Measurements from ENCODE around the gene GLG1. TPM values are rescaled to one million over a fixed set of nuclear protein-coding genes. Genes with fewer than 3 reads are reported as not detected.

The GLG1 gene
- polyA plus RNA-seq, 2 of the 4 experiments (the other 2 are of a cell fraction): 51.9 to 90.6 TPM

- Histone ChIP-seq H3K4me1 (peaks cover 12% of the 10 kb centered on the region), H3K4me2 (no peak overlapping the region), H3K9me3 (no peaks in the 10 kb centered on the region), H3K27ac (no peak overlapping the region), H3K4me3 (no peak overlapping the region)
- FAIRE-seq: no peak
- TF ChIP-seq HOXB5 (CRISPR knock-in tag; IDR thresholded peaks at IDR 0.05): no peak
- no peak for TF ChIP-seq RCOR1 (IDR thresholded peaks at IDR 0.05; ENCODE audit: low read depth, low read length)
- no peak for TF ChIP-seq USF2 (IDR thresholded peaks at IDR 0.05)
- TF ChIP-seq HEYL (CRISPR knock-in tag; IDR thresholded peaks at IDR 0.05): no peak
- TF ChIP-seq, protein P1, sequence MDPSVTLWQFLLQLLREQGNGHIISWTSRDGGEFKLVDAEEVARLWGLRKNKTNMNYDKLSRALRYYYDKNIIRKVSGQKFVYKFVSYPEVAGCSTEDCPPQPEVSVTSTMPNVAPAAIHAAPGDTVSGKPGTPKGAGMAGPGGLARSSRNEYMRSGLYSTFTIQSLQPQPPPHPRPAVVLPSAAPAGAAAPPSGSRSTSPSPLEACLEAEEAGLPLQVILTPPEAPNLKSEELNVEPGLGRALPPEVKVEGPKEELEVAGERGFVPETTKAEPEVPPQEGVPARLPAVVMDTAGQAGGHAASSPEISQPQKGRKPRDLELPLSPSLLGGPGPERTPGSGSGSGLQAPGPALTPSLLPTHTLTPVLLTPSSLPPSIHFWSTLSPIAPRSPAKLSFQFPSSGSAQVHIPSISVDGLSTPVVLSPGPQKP (IDR thresholded peaks at IDR 0.05; ENCODE audit: low read depth, low read length): no peak
- no peak for TF ChIP-seq FOSB (CRISPR knock-in tag; IDR thresholded peaks at IDR 0.05)
- no peak for TF ChIP-seq CBX2 (IDR thresholded peaks at IDR 0.05; ENCODE audit: borderline replicate concordance, low read depth)
- TF ChIP-seq PHF8 (IDR thresholded peaks at IDR 0.05; ENCODE audit: borderline replicate concordance, low read depth): no peak
- no peak for TF ChIP-seq FOXS1 (CRISPR knock-in tag; IDR thresholded peaks at IDR 0.05)
- TF ChIP-seq KDM5A (IDR thresholded peaks at IDR 0.05): no peak
- WGBS (ENCODE audit: missing lambda C conversion rate): 92% methylated on average over 6 of the region's 6 CpGs
- POLR2A ChIA-PET: interaction anchor here (0.6 to 0.7 kb wide), 2 partner anchors 21 to 81 kb away, joined by 3 read pairs; partner anchors contain the start of genes GLG1 and RFWD3
- no peak for ATAC-seq
- CTCF ChIA-PET: interaction anchor here (0.7 to 1.3 kb wide), 3 partner anchors 18 to 145 kb away, joined by 3 to 4 read pairs (median 3); no protein-coding TSS in a partner anchor
- DNase-seq (ENCODE audit: low read depth in 1 of 2, low spot score in 1 of 2): no peak
These were observed 21.0 kb downstream of the GLG1 start for GRCh38 chr16:74585846-74586443.

DNA sequence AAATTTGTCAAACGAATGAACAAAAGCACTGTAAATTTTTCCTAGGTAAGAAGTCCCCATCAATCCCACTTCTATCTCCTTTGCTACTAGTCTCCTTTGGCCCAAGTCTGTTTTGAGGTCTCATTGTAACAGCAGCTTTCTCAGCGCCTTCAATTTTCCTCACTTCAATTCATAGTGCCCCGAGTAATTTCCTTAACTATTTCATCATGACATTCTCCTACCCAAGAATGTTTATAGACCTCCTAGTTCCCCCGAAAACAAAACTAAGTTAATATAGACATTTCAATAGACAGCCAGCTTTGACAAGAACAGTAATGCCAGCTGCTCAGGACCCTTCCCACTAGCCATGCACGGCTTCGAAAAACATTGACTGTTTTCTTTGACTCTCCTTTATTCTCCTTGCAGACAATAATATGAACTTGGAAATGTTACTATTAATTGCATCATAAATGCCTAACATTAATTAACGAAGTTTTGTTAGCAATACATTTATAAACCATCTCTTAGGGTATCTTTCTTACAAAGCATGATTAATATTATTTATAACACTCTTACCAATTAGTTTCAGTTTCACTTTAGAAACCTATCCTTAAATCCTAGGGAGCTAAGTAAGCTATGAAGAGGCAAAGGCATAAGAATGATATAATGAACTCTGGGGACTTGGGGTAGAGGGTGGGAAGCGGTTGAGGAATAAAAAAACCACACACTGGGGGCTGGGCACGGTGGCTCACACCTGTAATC lies 22.8 kb downstream of the GLG1 start:
- 86% methylated on average over 9 of the region's 9 CpGs for WGBS (ENCODE audit: missing lambda C conversion rate)

More for the DNA sequence above, 22.8 kb downstream of the GLG1 start:
- ATAC-seq (no peak), FAIRE-seq (no peak), DNase-seq (ENCODE audit: low read depth in 1 of 2, low spot score in 1 of 2) (no peak)
- POLR2A ChIA-PET: no interaction called here
- CTCF ChIA-PET: no interaction called here
- Histone ChIP-seq H3K4me3 (no peak overlapping the region), H3K27ac (peak overlapping the region in 1 of 2 experiments; percentile 52; a peak in 2 of 6 replicates), H3K4me1 (peaks cover 15% of the 10 kb centered on the region), H3K9me3 (no peaks in the 10 kb centered on the region), H3K4me2 (peak overlapping the region; percentile 10)
- TF ChIP-seq, protein P2, sequence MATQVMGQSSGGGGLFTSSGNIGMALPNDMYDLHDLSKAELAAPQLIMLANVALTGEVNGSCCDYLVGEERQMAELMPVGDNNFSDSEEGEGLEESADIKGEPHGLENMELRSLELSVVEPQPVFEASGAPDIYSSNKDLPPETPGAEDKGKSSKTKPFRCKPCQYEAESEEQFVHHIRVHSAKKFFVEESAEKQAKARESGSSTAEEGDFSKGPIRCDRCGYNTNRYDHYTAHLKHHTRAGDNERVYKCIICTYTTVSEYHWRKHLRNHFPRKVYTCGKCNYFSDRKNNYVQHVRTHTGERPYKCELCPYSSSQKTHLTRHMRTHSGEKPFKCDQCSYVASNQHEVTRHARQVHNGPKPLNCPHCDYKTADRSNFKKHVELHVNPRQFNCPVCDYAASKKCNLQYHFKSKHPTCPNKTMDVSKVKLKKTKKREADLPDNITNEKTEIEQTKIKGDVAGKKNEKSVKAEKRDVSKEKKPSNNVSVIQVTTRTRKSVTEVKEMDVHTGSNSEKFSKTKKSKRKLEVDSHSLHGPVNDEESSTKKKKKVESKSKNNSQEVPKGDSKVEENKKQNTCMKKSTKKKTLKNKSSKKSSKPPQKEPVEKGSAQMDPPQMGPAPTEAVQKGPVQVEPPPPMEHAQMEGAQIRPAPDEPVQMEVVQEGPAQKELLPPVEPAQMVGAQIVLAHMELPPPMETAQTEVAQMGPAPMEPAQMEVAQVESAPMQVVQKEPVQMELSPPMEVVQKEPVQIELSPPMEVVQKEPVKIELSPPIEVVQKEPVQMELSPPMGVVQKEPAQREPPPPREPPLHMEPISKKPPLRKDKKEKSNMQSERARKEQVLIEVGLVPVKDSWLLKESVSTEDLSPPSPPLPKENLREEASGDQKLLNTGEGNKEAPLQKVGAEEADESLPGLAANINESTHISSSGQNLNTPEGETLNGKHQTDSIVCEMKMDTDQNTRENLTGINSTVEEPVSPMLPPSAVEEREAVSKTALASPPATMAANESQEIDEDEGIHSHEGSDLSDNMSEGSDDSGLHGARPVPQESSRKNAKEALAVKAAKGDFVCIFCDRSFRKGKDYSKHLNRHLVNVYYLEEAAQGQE (IDR thresholded peaks at IDR 0.05): no peak
- TF ChIP-seq ZNF302 (CRISPR knock-in tag; IDR thresholded peaks at IDR 0.05) (no peak), RFX5 (IDR thresholded peaks at IDR 0.05) (no peak), HOXB13 (CRISPR knock-in tag; IDR thresholded peaks at IDR 0.05; ENCODE audit: low read depth) (no peak), HEYL (CRISPR knock-in tag; IDR thresholded peaks at IDR 0.05) (no peak), TP53 (CRISPR knock-in tag; IDR thresholded peaks at IDR 0.05) (no peak), KDM1A (IDR thresholded peaks at IDR 0.05; ENCODE audit: low read depth) (no peak), TFCP2L1 (CRISPR knock-in tag; IDR thresholded peaks at IDR 0.05) (no peak), JUNB (IDR thresholded peaks at IDR 0.05) (no peak), HMGXB4 (CRISPR knock-in tag; IDR thresholded peaks at IDR 0.05; ENCODE audit: borderline replicate concordance) (no peak), POLR2AphosphoS2 (conservative IDR thresholded peaks at IDR 0.05; ENCODE audit: low read length) (no peak), ZC3H11A (IDR thresholded peaks at IDR 0.05) (no peak), RCOR1 (IDR thresholded peaks at IDR 0.05; ENCODE audit: low read depth, low read length) (no peak), SREBF2 (IDR thresholded peaks at IDR 0.05) (no peak)
- TF ChIP-seq, protein P3, sequence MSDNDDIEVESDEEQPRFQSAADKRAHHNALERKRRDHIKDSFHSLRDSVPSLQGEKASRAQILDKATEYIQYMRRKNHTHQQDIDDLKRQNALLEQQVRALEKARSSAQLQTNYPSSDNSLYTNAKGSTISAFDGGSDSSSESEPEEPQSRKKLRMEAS (IDR thresholded peaks at IDR 0.05): no peak

Data from A549 (cell line).